AG04449 (cell line): ENCODE measurements around the gene SLC9C1.

ENCODE experiments used
- CTCF ChIA-PET: fragments of 350-600 bp; formaldehyde crosslinking; extraction: SDS; loops from one replicate; lab custom pipeline; 2021; ENCODE audit warnings: antibody characterized with exemption; lab: Yijun Ruan, JAX
- POLR2A ChIA-PET: fragments of 400-600, 350-600 bp; formaldehyde crosslinking; extraction: SDS; loops from one replicate; lab custom pipeline; 2020; ENCODE audit warnings: antibody characterized with exemption, inconsistent platforms; lab: Yijun Ruan, JAX
- DNase-seq: peaks from one replicate; pipeline ENCODE4 v3.0.0-alpha.2; 2010; ENCODE audit warnings: low read depth, low spot score
- H3K4me3 ChIP-seq: 2 replicates; pipeline ENCODE4 v1.5.1; 2011; ENCODE audit warnings: low read depth, mild to moderate bottlenecking, control low read depth, low read length
- CTCF ChIP-seq: IDR thresholded peaks from one replicate; pipeline ENCODE4 v1.5.1; 2011; ENCODE audit warnings: mild to moderate bottlenecking, moderate library complexity, low read length, control low read depth, inconsistent platforms; ENCODE audit not compliant: insufficient read depth; ENCODE audit errors: missing control alignments

Gene SLC9C1

GRCh38 chr3:112143251-112143650 lies 150.8 kb downstream of the SLC9C1 start:
- POLR2A ChIA-PET = no interaction called here
- no peak for TF ChIP-seq CTCF
- CTCF ChIA-PET = no interaction called here
- DNase-seq = no peak
- no peak overlapping the region for H3K4me3 ChIP-seq

- ChIA-PET CTCF (no interaction called here), POLR2A (no interaction called here)
- no peak for TF ChIP-seq CTCF
- no peak overlapping the region for H3K4me3 ChIP-seq
- no peak for DNase-seq
Measured at GRCh38 chr3:112141293-112141692, 152.7 kb downstream of the SLC9C1 start.

GRCh38 chr3:112140584-112140983 lies 153.4 kb downstream of the SLC9C1 start:
- no peak overlapping the region for H3K4me3 ChIP-seq
- CTCF ChIA-PET = no interaction called here
- TF ChIP-seq CTCF = no peak
- DNase-seq = no peak
- POLR2A ChIA-PET = no interaction called here

DNA sequence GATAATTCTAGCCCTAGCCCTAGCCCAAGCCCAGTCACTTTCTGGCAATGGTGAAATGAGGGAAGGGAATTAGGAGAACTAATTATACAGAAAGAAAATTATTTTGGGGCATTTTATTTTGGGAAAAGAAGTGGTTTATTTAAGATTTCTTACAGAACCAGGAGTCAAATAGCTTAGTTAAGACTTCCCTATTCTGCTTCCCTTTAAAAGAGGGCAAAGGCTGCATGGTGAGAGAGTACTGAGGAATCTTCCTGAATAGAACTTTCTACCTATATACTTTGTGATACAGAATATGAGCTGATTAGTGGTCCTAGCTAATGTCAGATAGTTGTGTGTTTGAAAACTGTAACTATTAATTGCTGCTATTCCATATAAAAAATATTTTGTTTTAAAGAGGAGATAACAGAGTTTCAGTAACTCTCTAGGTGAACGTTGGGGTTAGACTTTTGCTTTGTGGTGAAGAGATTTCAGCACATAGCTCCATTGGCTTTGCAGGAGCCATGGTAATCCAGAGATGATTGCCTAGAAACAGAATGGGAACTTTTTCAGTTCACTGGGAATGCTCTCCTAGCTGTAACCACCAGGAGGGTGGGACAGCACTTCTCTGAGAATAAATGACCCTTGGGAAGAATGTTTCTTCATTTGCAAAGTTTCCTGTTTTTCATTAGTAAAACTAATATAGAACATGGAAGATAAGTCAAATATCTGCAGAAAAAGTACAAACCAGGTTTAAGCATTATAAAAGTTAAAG lies 155.6 kb downstream of the SLC9C1 start:
- ChIA-PET CTCF (interaction anchor here (0.7 to 5.2 kb wide), 15 partner anchors 10 to 395 kb away, joined by 3 to 42 read pairs (median 5); partner anchors contain the start of gene SLC9C1), POLR2A (no interaction called here)
- DNase-seq = no peak
- no peak overlapping the region for H3K4me3 ChIP-seq
- TF ChIP-seq CTCF = no peak

DNA sequence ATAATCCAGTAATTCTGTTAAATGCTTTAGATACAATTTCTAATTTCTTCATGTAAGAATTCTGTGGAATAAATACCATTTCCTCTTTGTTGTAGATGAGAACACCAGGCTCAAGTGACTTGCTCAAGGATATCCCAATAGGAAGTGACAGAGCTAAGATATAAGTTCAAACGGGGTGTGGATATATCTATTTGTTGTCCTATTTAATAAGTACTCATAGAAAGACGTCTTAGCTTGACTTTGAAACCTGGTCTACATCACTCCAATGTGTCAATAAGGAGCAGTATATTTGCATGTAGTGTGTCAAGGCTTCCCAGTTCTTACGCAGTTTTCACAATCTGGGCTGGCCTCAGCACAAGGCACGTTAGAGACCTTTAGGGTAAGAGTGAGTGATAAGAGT lies 156.2 kb downstream of the SLC9C1 start:
- POLR2A ChIA-PET = no interaction called here
- no peak for DNase-seq
- no peak for TF ChIP-seq CTCF
- no peak overlapping the region for H3K4me3 ChIP-seq
- CTCF ChIA-PET = interaction anchor here (0.7 to 5.2 kb wide), 16 partner anchors 11 to 395 kb away, joined by 3 to 42 read pairs (median 4); no protein-coding TSS in a partner anchor

DNA sequence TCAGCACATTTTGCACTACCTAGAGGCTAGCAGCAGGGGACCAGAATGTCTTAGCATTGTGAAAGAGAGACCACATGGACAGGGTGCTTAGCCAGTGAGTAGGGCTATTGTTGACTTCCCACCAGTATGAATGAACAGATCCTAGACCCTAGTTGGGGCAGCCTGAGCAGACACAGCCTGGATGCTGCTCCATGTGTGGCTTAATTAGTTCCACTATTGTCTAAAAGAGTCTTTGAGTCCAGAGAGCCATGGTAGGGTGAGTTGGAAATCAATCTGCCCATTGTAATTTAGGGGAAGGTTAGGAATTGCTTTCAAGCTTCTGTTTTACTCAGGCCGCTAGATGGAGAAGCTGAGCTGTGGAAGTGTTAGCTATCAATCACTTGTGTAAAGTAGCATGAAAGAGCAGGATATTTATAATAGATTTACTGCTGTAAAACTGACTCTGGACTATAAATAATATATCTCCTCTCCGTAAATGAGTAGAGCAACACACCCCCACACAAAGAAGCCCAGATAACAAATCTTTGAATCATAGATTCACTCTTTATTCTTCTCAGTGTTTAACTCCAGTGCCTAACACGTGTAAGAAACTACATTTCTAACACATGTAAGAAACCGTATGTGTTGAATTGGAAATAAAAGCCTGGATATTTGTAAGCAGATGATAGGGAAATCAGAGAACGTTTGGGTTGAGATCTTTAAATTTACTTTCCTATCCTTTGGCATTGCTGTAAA lies 156.9 kb downstream of the SLC9C1 start:
- CTCF ChIA-PET = interaction anchor here (1.0 to 5.2 kb wide), 14 partner anchors 10 to 396 kb away, joined by 3 to 42 read pairs (median 4); no protein-coding TSS in a partner anchor
- no peak for DNase-seq
- TF ChIP-seq CTCF = peak; percentile 47
- H3K4me3 ChIP-seq = no peak overlapping the region
- POLR2A ChIA-PET = interaction anchor here (0.6 kb wide), 1 partner anchor 33 kb away, joined by 3 read pairs; no protein-coding TSS in a partner anchor
